Measurements from ENCODE around the gene RARRES2.

DNA sequence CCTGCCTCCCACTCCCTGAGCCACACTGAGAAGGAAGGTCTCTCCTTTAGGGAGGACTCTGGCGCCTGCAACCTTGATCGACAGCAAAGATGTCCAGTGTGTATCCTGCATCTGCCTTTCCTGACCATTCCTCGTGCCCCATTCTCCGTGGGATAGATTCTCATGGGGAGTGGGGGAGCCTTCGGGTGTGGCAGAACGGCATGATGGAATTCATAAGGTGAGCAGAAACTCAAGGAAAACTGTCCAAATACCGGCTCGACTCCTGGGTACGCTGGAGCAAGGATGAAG is 636 bp upstream of the RARRES2 start:
- TF ChIP-seq, protein P1, sequence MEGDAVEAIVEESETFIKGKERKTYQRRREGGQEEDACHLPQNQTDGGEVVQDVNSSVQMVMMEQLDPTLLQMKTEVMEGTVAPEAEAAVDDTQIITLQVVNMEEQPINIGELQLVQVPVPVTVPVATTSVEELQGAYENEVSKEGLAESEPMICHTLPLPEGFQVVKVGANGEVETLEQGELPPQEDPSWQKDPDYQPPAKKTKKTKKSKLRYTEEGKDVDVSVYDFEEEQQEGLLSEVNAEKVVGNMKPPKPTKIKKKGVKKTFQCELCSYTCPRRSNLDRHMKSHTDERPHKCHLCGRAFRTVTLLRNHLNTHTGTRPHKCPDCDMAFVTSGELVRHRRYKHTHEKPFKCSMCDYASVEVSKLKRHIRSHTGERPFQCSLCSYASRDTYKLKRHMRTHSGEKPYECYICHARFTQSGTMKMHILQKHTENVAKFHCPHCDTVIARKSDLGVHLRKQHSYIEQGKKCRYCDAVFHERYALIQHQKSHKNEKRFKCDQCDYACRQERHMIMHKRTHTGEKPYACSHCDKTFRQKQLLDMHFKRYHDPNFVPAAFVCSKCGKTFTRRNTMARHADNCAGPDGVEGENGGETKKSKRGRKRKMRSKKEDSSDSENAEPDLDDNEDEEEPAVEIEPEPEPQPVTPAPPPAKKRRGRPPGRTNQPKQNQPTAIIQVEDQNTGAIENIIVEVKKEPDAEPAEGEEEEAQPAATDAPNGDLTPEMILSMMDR (IDR thresholded peaks at IDR 0.05) = no peak
- TF ChIP-seq POLR2A (IDR thresholded peaks at IDR 0.05; ENCODE audit: low read length) (no peak), JUN (IDR thresholded peaks at IDR 0.05) (no peak), NPAS2 (CRISPR knock-in tag; IDR thresholded peaks at IDR 0.05; ENCODE audit: borderline replicate concordance) (no peak), RAD21 (conservative IDR thresholded peaks at IDR 0.05 in 1 of 2, IDR thresholded peaks at IDR 0.05 in 1 of 2) (no peak), RFX5 (IDR thresholded peaks at IDR 0.05) (no peak), PHF8 (IDR thresholded peaks at IDR 0.05; ENCODE audit: borderline replicate concordance, low read depth) (no peak), KDM1A (IDR thresholded peaks at IDR 0.05; ENCODE audit: low read depth) (no peak)
- TF ChIP-seq, protein P2, sequence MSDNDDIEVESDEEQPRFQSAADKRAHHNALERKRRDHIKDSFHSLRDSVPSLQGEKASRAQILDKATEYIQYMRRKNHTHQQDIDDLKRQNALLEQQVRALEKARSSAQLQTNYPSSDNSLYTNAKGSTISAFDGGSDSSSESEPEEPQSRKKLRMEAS (IDR thresholded peaks at IDR 0.05) = no peak
- TF ChIP-seq, protein P3, sequence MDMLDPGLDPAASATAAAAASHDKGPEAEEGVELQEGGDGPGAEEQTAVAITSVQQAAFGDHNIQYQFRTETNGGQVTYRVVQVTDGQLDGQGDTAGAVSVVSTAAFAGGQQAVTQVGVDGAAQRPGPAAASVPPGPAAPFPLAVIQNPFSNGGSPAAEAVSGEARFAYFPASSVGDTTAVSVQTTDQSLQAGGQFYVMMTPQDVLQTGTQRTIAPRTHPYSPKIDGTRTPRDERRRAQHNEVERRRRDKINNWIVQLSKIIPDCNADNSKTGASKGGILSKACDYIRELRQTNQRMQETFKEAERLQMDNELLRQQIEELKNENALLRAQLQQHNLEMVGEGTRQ (IDR thresholded peaks at IDR 0.05) = no peak
- TF ChIP-seq, protein P4, sequence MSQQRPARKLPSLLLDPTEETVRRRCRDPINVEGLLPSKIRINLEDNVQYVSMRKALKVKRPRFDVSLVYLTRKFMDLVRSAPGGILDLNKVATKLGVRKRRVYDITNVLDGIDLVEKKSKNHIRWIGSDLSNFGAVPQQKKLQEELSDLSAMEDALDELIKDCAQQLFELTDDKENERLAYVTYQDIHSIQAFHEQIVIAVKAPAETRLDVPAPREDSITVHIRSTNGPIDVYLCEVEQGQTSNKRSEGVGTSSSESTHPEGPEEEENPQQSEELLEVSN (IDR thresholded peaks at IDR 0.05; ENCODE audit: borderline replicate concordance, low read depth) = no peak

All from A549 (cell line).